HG02943 (cell line): ENCODE results near the gene FRMD1.

Experiments used
- ATAC-seq: cut with Tn5 transposase; IDR thresholded peaks from one replicate; pipeline ENCODE4 v1.9.1; 2021; ENCODE audit warnings: mild to moderate bottlenecking, low read depth, moderate library complexity; ENCODE audit not compliant: unreplicated experiment

The FRMD1 gene

GRCh38 chr6:168015009-168015408 is 64.0 kb downstream of the FRMD1 start:
- no peak for ATAC-seq

DNA sequence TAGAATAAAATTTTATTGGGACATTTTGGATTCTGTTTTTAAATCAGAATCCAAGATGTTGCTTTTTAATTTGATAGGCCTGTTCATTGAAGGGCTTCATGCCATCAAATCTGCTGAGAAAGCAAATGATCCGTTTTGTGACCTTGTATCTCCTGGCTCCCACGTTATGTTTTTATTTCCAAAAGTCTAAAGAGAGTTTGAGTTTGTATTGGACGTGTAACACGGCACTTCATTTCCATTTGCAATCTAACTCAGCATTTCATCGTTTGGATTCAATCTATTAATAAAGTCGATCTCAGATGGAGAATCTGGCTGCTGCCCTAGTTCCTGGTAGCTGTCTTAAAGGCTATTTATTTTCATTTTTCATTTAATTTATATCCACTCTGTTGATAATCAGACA is 64.6 kb downstream of the FRMD1 start:
- no peak for ATAC-seq

DNA sequence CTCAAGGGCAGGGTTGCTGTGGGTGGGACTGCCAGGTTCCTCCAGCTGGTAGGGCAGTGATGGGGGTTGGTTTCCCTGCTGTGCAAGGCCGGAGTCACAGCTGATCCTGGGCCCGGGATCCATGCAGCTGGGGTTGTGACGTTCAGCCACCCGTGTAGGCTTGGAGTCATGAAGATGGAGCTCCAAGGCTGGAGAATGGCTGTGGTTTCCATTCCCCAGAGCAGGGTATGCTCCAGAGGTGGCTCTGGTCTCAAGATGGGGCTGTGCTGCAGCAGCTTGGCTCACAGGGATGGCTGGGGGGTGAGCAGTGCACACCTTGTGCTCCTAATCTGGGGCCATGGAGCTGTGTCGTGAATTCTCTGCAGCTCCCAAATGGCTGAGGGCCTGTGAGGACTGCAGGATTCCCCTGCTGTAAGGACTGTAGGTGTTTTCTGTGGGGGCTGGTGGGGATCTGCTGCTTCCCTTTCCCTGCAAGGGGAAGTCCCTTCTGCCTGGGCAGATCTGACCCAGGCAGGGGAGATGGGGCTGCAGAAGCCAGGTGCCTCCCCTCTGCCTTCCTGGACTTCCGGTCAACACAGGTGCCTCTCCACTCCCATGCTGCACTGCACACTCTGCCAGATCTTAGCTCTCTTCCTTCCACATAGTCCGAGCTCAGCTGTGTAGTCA is 65.6 kb downstream of the FRMD1 start:
- ATAC-seq: no peak

GRCh38 chr6:168012431-168013249 is 66.4 kb downstream of the FRMD1 start:
- no peak for ATAC-seq

GRCh38 chr6:168011291-168011690 is 67.7 kb downstream of the FRMD1 start:
- ATAC-seq: no peak

DNA sequence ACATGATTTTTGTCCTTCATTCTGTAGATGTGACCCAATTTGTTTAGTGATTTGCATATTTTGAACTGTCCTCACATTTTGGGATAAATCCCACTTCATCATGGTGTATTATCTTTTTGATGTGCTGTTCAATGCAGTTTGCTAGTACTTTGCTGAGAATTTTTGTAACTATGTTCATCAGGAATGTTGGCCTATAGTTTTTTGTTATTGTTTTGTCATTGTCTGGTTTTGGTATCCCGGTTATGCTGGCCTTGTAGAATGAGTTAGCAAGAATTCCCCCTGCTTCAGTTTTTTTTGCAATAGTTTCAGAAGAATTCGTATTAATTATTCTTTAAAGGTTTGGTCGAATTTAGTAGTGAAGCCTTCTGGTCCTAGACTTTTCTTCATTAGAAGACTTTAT is 69.7 kb downstream of the FRMD1 start:
- no peak for ATAC-seq

DNA sequence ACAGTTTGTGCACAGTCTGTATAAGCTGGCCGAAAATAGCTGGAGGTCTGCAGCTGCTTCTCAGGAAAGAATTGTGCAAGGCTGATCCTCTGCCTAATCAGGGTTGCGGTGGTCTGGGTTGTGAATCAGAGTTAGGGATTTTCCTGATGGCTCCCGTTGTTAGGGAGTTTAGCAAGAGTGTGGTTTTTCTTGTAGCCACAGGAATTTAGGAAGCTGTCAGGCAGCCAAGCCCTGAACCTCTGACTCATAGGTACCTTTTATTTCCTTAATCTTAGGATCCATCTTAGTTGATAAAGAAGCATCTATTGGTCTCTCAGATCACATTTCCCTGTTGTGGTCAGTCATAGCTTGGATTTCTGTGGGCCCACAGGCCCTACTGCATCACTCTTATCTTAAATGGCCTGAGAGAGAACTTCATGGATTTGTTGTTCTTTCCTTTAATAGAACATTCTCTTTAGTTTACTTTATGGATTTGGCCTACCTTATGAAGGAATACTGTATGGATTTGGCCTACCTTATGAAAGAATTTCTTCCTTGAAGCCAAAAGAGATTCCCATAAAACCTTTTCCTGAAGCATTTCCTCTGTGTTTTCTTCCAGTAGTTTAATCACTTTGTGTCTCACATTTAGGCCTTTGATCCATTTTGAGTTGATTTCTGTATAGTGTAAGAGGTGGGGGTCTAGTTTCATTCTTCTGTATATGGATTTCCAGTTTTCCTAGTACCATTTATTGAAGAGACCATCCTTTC is 71.2 kb downstream of the FRMD1 start:
- ATAC-seq: no peak

- no peak for ATAC-seq
Measured at GRCh38 chr6:168005796-168006195, 73.2 kb downstream of the FRMD1 start.

GRCh38 chr6:168004945-168005344 is 74.1 kb downstream of the FRMD1 start:
- ATAC-seq: no peak

- ATAC-seq: no peak
Measured at GRCh38 chr6:168004023-168004422, 75.0 kb downstream of the FRMD1 start.
